ENCODE results near the gene UTP4. TPM values are rescaled to one million over a fixed set of nuclear protein-coding genes. Genes with fewer than 3 reads are reported as not detected.
A peak's percentile ranks its signal among the peaks of the same experiment; 100 is the strongest.

UTP4 gene
- total and polyA plus RNA-seq, 2 of the 8 experiments (the other 6 are each of a cell fraction or from before 2014, with no cell fraction given), result 101 to 118 TPM

- peak; percentile 75 to 81 for TF ChIP-seq RAD21 (IDR thresholded peaks at IDR 0.05 in 1 of 2, conservative IDR thresholded peaks at IDR 0.05 in 1 of 2; ENCODE audit: low read depth in 2 of 2, low read length in 2 of 2)
- no peak for TF ChIP-seq POLR2AphosphoS5 (IDR thresholded peaks at IDR 0.05; ENCODE audit: low read depth, low read length)
- no peak for TF ChIP-seq ATF3 (IDR thresholded peaks at IDR 0.05; ENCODE audit: insufficient read depth, low read depth, low read length)
Measured at GRCh38 chr16:69150146-69150865, 17.9 kb downstream of the UTP4 start (continued).

All from H1 (cell line).